HG02884 (cell line): ENCODE results near the gene MLST8.
A peak's percentile ranks its signal among the peaks of the same experiment; 100 is the strongest.

ENCODE experiments used
- ATAC-seq: cut with Tn5 transposase; IDR thresholded peaks from one replicate; pipeline ENCODE4 v1.9.1; 2021; ENCODE audit warnings: mild to moderate bottlenecking, moderate library complexity; ENCODE audit not compliant: unreplicated experiment

MLST8 gene

DNA sequence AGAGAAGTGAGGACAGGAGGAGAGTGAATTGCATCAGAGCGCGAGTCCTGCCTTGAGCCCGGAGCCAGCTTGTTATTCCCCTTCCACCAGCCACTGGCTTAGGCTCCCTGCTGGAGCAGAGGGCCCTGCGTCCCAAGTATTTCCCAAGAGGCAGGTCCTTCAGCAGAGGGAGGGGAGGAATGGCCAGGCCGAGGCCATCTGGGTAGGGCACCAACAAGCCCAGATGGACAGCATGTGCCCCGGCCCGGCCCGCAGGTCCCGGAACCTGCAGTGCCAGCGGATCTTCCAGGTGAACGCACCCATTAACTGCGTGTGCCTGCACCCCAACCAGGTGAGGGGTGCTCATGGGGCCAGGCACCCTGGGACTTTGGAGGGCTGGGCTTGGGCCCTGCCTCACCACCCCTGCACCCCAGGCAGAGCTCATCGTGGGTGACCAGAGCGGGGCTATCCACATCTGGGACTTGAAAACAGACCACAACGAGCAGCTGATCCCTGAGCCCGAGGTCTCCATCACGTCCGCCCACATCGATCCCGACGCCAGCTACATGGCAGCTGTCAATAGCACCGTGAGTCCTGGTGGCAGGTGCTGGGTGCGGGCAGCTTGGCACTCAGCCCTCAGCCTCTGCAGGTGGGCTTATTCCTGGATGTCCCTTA, 1.7 kb downstream of the MLST8 start:
- no peak for ATAC-seq

DNA sequence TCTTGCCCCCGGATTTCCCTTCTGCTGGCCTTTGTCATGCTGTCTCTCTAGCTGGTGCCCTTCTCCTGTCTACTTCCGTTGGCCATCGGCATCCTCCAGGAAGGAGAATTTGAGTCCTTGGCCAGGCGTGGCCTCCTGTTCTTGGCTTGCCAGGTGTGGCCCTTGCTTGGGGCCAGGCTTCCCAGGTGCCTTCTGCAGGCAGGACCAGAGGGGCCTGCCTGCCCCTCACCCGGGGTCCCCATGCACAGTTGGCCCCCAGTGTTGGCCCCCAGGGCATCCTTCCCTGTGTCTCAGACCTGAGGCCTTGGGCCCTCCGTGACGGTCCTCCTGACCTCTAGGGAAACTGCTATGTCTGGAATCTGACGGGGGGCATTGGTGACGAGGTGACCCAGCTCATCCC, 2.6 kb downstream of the MLST8 start:
- no peak for ATAC-seq

DNA sequence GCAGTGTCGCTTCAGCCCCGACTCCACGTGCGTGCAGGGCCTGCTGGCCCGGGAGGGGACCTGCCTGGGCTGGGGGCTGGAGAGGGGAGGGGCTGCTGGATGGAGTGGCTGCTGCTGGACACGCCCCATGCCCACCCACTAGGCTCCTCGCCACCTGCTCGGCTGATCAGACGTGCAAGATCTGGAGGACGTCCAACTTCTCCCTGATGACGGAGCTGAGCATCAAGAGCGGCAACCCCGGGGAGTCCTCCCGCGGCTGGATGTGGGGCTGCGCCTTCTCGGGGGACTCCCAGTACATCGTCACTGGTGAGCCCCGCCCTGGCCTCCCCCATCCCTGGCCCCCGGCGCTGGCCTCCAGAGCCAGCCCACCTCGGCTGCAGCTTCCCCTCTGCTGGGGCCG, 3.1 kb downstream of the MLST8 start:
- no peak for ATAC-seq

DNA sequence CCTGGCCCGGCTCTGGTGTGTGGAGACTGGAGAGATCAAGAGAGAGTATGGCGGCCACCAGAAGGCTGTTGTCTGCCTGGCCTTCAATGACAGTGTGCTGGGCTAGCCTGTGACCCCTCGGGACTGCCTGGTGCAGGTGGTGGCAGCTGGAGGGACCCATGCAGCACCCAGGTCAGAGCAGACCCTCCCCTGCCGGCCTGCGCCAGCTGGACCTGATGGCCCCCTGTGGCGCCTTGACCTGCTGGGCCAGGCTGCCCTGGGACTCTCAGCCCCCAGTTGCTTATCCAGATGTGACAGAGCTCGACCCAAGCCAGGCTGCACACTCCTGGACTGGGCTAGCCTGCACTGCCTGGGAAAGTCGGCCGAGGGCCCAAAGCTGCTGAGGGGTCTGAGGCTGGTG, 3.5 kb downstream of the MLST8 start:
- ATAC-seq = no peak

DNA sequence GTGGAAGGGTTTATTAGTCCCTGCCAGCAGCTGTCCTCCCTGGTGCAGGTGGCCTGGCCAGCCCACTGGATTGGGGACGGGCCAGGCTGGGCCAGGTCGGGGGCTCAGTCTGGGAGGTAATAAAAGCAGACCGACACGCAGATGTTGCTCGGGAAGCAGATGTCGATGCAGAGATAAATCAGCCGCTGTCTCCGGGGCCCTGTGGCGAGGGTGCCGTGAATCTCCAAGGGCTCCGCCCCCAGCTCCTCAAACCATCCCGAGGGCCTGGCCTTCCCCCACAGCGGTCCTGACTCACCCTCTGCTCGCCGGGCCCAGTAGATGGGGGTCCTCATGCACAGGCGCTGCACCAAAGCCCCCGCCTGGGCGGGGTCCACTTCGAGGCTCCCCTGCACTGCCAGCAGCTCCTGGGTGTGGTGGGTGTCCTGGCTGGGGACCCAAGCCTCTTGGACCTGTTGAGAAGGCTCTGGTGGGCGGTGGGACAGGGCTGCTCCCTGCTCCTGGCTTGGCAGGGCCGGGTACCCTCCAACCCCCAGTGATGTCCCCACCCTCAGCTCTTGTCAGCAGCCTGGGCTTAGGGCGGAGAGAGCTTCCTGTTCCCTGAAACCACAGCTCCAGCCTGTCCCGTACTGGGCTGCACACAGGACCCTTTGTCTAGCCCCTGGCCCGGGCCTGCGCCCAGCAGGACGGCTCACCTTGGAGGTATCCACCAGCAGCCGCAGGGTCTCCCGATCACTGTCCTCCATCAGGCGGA, 4.2 kb downstream of the MLST8 start:
- ATAC-seq = no peak

DNA sequence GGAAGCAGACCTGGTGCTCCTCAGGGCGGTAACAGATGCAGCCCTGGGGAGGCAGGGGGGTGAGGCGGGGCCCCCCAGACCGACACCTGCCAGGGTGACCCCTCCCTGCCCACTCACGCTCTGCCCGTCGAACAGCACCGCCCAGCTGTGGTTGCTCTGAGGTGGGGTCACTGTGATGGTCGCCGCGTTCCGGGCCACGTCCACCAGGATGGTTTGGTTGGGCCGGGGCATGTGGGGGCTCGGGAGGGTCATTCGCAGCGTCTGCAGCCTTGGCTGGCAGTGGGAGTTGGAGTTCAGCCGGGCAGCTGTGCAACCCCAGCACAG, 4.7 kb downstream of the MLST8 start:
- no peak for ATAC-seq

DNA sequence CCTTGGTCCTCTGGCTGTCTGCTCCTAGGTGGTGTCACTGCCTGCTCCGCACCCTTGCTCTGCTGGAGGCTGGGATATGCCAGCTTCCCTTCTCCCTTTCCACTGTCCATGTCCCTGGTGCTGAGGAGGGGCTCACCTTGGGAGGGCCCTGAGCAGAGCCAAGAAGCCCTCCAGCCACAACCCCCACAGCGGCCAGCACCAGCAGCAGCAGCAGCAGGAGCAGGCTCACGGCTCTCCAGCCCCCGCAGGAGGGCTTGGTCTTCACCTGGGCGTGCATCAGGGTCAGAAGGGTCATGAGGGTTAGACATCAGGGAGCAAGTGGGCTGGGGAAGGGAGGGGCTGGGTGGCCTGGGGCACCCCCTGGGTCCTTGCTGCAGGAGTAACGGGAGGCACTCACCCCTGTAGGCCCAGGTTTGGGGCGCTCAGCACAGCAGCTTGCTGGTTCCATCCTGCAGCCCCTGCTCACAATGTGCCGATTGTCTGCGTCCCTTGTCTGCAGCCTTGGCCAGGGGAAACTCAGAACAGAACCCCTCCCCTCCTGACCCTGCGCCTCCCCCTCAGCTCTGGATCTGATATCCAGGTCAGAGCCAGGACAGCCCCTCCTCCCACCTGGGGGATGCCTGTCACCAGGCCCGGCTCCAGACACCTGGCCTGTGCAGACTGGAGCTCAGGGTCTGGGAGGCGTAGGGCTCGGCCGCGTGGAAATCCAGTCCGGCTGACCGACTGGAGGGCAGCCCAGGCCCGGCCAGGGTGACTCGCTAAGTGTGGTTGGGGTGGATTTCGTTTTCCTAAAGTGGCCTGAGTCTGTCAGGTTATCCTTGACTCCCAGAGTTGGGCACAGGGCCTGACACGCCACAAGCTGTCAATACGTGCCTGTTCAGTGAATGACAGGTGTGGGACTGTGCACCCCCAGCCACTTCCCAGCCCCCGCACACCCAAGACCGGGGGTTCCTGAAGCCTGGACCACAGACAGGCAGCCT, 5.4 kb downstream of the MLST8 start, which contains the start of gene BRICD5:
BRICD5 (minus strand) TSS at position 478 of the 980 bp plus-strand sequence; CDS start at position 448, 30 bp downstream.
- ATAC-seq = no peak

DNA sequence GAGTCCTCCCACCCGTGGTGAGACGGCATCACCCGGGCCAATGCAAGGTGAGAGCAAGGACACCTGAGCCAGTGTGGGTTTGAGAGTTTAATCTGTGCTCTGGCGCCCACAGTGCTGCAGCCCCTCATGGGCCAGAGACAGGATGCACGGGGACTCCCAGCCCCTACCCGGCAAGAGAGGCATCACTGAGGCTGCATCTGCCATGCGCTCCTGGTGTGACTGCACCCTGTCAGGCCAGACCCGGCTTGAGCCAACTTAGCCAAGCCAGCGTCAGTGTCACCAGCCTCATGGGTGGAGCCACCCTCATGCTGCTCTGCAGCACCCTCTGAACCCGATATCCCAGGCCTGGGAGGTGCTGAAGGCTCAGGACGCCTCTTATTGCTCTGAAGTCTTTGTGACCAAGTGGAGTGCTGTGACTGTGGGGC, 6.7 kb downstream of the MLST8 start:
- no peak for ATAC-seq

DNA sequence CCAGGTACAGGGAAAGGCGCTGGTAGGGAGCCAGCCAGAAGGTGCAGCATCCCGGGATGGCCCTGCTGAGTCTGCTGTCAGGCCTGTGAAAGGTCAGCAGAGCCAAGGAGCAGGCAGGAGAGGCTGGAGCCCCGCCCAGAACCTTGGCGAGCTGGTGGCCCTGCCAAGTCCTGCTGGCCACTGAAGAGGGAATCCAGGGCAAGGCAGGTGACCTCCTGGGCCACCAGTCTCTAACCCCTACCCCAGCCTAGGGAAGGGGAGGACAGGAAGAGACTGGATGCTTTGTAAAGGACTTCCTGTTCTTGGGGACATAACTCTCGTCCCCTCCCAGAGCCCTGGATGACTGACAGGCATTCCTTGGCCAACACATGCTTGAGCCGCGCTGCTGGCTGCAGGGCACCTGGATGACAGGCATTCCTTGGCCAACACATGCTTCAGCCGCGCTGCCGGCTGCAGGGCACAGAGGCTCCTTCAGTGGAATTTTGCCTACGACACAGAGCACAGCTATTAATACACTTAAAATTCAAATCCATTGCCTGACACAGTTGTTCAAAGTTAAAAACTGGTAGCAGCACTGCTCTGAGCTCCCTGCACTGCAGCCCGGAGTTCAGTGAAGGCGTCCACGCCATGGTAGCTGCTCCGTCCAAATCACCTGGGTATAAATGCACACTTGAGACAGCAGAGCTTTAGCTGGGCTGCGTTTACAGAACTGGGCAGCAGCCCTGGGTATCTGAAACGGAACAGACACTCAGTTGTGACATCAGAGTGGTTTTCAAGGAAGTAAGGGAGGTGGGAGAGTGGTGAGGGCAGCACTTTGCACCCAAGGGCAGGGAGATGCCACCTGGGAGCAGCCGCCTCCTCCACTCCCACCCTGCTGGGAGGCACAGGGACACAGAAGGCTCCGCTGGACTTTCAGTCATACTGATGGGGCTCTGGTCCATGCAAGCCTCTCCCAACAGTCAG, 7.4 kb downstream of the MLST8 start:
- ATAC-seq = no peak

DNA sequence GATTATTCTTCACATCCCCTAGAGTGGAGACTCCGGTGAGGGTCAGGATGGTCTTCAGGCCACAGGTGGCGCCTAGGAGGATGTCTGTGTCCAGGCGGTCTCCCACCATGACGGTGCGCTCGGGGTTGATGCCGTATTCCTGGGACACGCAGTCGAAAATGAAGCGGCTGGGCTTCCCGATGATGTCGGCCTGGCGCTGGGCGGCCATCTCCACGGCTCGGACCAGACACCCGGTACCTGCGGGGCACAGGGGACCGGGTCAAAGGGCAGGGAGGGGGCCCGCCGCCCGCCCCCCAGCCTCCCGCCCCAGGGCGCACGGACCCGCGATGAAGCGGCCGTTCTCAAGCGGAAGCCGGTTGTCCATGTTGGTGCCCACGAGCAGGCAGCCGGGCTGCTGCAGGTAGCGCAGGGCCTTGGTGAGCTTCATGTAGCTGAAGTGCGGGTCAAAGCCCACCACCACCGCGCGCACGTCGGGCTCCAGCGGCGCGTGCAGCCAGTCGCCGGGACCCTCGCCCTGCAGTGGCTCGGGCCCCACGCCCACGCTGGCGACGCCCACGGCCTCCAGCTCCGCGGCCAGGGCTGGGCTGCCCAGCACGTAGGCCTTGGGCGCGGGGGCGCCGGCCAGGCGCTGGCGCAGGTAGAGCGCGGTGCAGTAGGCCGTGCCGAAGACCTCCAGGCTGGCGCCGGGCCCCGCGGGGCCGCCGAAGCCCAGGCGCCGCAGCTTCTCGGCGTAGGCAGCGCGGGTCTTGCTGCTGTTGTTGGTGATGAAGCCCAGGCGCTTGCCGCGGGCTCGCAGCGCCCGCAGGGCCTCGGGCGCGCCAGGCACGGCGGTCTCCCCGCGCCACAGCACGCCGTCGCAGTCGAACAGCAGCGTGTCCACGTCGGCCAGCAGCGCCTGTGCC, 8.8 kb downstream of the MLST8 start:
- peak; percentile 12 for ATAC-seq

DNA sequence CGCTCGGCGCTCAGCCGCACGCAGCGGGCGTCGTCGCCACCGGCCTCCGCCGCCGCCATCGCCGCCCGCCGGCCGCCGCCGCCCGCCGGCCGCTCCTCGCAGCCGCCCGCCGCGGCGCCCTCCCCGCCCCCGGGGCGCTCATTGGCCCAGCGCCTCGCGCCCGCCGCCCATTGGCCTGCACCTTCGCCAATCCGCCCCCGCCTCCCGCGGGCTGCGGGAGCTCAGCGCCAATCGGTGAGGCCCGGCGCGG, 9.4 kb downstream of the MLST8 start, which contains the start of gene PGP:
PGP (minus strand) TSS at position 122 of the 250 bp plus-strand sequence; CDS start at position 59, 63 bp downstream.
- no peak for ATAC-seq

DNA sequence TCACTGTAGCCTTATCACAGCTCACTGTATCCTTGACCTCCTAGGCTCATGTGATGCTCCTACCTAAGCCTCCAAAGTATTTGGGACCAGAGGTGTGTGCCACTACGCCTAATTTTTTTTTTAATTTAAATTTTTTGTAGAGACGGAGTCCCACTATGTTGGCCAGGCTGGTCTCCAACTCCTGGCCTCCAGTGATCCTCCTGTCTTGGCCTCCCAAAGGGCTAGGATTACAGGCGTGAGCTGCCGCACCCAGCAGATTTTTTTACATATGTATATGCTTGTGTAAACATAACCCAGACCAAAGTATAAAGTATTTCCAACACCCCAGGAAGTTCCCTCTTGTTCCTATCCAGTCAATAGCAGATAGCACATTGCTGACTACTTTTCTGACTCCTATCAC, 11.1 kb downstream of the MLST8 start:
- no peak for ATAC-seq

DNA sequence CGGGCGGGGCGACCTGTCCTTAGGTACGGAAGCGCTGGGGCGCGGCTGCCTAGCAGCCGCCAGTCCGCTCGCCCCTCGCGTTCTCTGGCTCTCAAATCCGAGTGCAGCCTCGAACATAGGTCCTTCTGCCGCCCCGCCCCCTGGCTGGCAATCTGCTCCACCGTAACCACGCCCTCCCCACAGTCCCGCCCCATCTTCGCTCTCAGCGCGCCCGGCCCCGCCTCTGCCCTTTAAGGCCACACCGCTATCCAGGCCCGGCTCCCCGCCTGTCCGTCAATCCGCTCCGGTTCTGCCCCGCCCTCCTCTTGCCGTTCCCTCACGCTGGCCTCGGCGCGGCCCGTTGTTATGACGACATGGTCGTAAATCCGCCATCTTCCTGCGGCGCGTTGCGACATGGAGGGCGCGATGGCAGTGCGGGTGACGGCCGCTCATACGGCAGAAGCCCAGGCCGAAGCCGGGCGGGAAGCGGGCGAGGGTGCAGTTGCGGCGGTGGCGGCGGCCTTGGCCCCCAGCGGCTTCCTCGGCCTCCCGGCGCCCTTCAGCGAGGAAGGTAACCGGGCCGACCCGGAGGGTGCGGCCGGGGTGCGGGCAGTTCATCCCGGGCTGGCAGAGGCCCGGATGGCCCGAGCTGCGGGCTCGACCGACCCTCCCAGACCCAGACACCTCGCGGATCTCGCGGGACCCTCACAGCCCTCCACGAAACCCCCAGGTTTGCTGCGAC, 18.1 kb downstream of the MLST8 start, which contains the start of gene E4F1:
E4F1 (plus strand) TSS at position 371 of the 721 bp plus-strand sequence; CDS start at position 394, 23 bp downstream.
- peak; percentile 91 for ATAC-seq

DNA sequence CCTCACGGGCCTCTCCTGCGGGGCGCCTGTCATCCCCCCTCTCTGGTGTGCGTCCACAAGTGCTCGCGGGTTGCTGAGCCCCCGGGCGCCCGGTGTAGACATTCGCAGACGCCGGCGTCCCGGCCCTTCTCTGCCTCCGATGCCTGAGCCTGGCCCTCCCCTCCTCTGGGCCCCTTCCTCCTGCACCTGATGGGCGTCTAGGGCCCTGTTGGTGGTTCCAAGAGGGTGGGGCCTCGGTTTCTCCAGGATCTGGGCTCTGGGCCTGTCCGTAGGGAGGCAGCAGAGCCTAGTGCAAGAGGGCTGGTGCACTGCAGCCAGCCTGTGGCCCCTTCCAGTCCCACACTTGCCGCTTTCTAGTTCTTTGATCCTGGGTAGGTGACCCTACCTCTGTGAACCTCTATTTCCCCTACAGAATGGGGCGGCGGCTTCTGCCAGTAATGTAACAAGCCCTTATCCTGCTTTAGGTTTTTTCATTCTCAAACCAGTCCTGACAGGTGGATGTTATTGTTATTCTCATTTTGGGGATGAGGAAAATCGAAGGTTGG, 18.8 kb downstream of the MLST8 start:
- peak; percentile 20 for ATAC-seq

DNA sequence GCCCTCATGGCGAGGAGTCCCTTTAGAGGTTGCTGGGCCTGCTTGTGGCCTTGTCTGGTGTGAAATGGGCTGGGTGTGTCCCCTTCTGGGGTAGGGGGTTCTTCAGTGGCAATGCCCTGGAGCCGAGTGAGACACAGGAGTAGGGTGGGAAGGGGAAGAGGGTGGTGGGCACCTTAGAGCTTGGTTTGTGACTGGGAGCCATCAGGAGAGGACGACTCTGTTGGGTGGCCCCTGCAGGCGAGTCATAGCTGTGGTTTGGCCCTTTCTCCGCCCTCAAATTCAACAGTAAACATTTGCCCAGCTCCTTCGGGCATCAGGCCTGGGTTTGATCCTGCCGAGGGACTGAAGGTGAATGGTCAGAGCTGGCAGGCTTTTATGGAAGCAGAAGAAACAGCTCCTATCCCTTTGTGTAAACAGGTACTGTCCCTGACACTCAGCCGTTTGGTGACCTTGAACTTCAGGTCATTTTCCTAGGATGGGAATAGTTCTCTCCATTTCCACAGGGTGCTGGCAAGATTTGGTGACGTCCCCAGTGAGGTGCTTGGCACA, 21.1 kb downstream of the MLST8 start:
- no peak for ATAC-seq

DNA sequence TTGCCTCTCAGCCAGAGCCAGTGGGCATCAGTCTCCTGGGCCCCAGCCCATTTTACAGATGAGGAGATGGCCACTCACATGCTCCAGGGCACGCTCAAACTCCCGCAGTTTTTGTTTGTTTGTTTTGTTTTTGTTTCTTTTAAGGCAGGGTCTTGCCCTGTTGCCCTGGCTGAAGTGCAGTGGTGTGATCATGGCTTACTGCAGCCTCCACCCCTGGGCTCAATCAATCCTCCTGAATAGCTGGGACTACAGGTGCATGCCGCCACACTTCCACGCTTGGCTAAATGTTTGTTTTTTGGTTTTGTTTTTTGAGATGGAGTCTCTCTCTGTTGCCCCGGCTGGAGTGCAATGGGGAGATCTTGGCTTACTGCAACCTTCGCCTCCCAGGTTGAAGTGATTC, 21.7 kb downstream of the MLST8 start:
- ATAC-seq = no peak

DNA sequence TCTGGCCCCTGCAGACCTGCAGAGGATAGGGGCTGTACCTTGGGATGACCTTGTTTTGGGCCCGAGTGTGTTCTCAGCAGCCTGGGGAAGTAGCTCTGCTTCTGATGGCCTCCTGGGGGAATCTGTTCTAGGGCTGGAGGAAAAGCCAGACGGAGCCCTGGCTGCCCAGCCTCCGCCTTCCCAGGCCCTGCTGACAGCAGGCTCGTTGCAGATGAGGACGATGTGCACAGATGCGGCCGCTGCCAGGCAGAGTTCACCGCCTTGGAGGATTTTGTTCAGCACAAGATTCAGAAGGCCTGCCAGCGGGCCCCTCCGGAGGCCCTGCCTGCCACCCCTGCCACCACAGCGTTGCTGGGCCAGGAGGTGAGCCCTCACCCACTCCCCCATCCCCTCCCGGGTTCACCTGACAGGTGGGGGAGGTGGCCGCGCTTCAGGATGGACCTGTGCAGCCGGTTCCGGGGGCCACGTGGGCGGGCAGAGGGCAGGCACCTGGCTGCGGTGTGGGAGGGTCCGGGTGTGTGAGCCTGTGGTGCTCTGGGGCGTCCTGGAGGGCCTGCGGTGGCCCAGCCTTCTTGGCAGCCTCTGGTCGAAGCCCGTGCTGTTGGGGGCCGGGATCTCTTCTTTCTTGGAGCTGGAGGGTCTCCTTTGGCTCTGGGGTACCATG, 23.0 kb downstream of the MLST8 start:
- ATAC-seq = no peak

DNA sequence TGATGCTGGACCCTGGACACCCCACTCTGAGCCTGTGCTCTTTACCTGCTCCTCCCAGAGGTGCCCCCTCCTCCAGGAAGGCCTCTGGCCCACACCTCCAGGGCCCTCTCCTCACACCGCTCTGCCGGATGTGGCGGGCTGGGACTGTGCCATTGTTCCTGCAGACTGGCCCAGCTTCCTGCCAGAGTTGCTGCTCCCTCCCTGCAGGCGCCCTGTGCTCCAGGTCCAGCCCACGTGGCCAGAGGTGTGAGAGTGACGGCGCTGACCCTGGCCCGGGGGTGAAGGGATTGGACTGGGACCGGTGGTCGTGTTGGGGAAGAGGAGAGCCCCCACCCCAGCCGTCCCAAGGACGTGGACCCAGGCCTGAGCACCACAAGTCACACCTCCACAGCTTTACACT, 23.8 kb downstream of the MLST8 start:
- ATAC-seq = no peak
